HG02884 (cell line): ENCODE data around the gene CACNG6.
"Not testable (repeated sequence)": the region's sequence is repeated elsewhere in the genome, so short reads cannot be mapped to it uniquely, and the experiment has no call there.

Experiments
- ATAC-seq: cut with Tn5 transposase; IDR thresholded peaks from one replicate; pipeline ENCODE4 v1.9.1; 2021; ENCODE audit warnings: mild to moderate bottlenecking, moderate library complexity; ENCODE audit not compliant: unreplicated experiment

The CACNG6 gene

GRCh38 chr19:53998223-53998622 is 6.8 kb downstream of the CACNG6 start:
- ATAC-seq = no peak

- ATAC-seq = no peak
Measured at GRCh38 chr19:53999694-54000093, 8.3 kb downstream of the CACNG6 start.

GRCh38 chr19:54001496-54001895 is 10.1 kb downstream of the CACNG6 start:
- no peak for ATAC-seq

GRCh38 chr19:54002495-54003315 is 11.3 kb downstream of the CACNG6 start:
- ATAC-seq = no peak

DNA sequence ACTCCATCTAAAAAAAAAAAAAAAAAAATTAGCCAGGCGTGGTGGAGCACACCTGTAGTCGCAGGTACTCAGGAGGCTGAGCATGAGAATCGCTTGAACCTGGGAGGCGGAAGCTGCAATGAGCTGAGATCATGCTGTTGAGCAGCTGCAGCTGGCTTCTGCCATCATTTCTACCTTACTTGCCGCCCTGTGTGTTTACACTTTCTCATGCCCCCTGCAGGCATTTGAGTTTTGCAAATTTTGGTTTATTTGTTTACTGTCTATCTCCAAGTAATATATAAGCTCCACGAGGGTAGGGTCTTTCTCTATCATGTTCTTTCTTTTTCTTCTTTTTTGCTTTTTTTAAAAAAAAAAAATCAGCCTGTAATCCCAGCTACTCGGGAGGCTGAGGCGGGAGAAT is 18.0 kb downstream of the CACNG6 start:
- ATAC-seq = no peak

- no peak for ATAC-seq
Measured at GRCh38 chr19:54010474-54010873, 19.0 kb downstream of the CACNG6 start.

DNA sequence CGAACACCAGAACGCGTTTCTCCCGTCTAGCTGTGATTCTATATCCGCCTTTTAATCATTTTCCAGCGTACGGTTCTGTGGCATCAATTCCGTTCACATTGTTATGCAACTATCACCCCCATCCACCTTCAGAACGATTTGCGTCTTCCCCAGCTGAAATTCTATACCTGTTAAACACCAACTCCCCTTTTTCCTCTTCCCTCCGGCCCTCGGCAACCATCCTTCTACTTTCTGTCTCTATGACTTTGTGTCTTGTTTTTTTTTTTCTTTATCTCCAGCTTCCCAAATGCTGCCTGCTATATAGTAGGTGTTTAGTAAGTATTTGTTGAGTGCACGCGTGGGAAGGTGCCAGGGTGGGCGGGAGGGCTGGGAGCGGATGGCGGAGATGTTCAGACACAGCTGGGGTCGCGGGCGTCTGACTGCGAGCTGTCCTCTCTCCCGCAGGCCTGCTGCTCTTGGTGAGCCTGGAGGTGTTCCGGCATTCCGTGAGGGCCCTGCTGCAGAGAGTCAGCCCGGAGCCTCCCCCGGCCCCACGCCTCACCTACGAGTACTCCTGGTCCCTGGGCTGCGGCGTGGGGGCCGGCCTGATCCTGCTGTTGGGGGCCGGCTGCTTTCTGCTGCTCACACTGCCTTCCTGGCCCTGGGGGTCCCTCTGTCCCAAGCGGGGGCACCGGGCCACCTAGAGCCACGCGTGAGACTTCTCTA is 20.2 kb downstream of the CACNG6 start:
- ATAC-seq = no peak

GRCh38 chr19:54013866-54014265 is 22.4 kb downstream of the CACNG6 start:
- no peak for ATAC-seq

DNA sequence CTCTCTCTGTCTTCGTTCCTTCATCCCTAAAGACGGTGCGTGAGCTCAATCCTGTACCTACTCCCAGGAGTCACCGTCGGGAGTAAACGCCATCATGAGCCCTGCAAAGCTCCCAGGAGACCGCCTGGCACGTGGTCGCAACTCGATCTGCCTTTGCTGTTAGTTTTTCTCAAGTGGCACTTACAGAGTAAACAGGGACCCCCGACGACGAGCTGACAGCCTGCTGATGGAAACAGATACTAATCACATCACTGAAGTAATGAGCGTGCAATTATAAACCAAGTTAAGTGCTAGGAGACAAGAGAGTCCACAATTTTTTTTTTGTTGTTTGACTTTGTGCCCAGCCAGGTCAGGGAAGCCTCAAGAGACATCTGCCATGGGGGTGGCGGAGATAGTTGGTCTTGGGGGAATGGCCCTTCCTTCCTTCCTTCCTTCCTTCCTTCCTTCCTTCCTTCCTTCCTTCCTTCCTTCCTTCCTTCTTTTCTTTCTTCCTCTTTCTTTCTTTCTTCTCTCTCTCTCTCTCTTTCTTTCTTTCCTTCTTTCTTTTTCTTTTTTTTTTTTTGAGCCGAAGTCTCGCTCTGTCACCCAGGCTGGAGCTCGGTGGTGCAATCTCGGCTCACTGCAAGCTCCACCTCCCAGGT is 23.6 kb downstream of the CACNG6 start:
- ATAC-seq = no peak

- ATAC-seq = no peak
Measured at GRCh38 chr19:54017261-54017660, 25.8 kb downstream of the CACNG6 start.

GRCh38 chr19:54021363-54021762 is 29.9 kb downstream of the CACNG6 start:
- no peak for ATAC-seq

GRCh38 chr19:54021932-54022331 is 30.5 kb downstream of the CACNG6 start:
- ATAC-seq = no peak

- no peak for ATAC-seq
Measured at GRCh38 chr19:54023191-54023590, 31.8 kb downstream of the CACNG6 start.

GRCh38 chr19:54024660-54025059 is 33.2 kb downstream of the CACNG6 start:
- ATAC-seq = no peak

GRCh38 chr19:54026656-54027055 is 35.2 kb downstream of the CACNG6 start:
- no peak for ATAC-seq

GRCh38 chr19:54029301-54029700 is 37.9 kb downstream of the CACNG6 start:
- no peak for ATAC-seq

- ATAC-seq = no peak
Measured at GRCh38 chr19:54029930-54030490, 38.6 kb downstream of the CACNG6 start.

DNA sequence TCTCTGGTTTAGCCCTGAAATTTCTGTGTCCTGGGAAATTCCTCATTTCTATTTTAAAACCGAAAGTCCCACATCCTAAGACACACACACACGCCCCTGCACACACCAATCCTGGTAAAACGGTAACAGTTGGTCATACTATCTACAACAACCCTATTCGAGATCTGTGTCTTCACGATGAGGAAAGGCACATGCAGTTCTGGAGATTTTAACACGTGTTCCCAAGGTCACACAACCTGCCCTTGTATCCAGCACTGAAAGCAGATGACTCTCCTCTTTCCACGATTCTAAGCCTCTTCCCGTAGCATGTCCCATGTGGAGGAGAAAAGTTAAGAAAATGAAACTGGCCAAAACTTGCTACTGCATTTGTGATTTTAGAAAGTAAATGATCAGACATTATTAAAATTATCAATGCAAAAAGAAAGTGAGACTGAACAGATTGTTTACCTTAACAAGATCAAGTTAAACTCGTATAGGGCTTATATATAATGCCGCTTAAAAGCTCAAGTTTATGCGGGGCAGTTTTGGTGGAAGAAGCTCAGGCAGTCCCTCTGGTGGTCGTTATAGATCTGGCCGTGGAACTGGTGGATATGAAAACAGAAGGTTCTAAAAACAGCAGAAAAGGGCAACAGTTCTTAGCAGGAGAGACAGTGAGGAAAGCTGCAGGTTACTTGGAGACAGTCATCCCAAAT is 39.6 kb downstream of the CACNG6 start:
- no peak for ATAC-seq

DNA sequence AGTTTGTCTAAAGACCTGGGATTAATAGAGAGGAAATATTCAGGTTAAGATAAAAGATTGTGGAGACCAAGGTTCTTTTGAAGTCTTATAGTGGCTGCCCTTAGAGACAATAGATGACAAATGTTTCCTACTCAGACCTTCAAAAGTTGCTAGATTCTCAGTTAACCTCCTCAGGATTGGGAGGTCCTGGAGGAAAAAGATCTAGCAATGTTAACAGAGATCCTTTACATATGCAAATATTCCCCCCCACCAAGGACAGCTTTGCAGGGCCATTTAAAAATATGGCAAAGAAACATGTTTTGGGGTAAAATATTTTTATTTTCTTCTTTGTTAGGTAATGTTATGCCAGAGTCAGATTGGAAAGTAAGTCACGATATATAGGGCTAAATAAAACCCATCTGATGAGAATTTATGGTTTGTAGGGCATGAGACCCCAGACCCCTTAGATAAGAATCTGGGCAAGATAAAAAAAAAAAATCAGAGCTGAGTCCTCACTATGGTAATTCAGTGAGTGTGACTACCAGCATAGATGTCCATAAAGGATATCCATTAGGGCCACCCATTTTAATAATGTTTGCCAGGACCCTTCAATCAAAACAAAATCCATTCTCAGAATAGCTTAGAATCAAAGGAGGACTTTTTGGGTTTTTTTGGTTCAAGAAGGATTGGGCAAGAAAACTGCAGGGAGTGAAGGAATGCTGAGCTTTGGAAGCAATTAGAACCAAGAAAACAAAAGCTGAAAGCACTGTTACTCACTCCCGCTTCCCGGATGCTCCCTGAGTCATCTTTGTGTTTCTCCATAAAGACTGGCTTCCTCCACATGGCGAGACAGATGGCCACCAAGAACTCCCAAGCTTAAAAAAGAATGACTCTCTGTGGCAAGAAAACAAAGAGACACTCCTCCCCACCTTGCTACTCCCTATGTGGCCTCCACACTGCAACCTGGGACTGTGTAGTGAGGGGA is 44.1 kb downstream of the CACNG6 start:
- no peak for ATAC-seq

DNA sequence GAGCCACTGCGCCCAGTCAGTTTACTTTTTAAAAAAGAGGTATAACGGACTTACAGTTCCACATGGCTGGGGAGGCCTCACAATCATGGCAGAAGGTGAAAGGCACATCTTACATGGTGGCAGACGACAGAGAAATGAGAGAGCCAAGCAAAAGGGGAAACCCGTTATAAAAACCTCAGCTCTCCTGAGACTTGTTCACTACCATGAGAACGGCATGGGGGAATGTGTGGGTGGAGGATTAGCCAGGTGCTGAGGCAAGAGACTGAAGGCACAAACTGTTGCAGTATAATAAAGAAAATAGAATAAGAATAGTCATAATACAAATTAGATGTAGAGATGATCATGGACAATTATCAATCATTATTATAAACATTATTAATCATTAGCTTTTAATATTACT is 45.1 kb downstream of the CACNG6 start:
- not testable (repeated sequence) for ATAC-seq
